Activated T-cell treated with anti-CD3 and anti-CD28 coated beads, Interleukin-2, amount 50 U/mL, for 4 hours (primary cell): ENCODE measurements around the gene SLC19A1. TPM values are rescaled to one million over a fixed set of nuclear protein-coding genes. Genes with fewer than 3 reads are reported as not detected.

Source experiments
- ATAC-seq, 2 donors: fragments of 200-7000 bp; cut with Tn5 transposase; one replicate each; pipeline ENCODE4 v1.10.0; 2021
- DNase-seq: peaks from one replicate; pipeline ENCODE4 v3.0.0-alpha.2; 2020
- H3K27me3 Mint-ChIP-seq: one replicate; pipeline ENCODE4 v1.8.0; 2021; ENCODE audit warnings: low read depth, mixed read lengths
- H3K36me3 Mint-ChIP-seq: one replicate; pipeline ENCODE4 v1.8.0; 2022; ENCODE audit warnings: mixed read lengths; ENCODE audit not compliant: insufficient read depth
- H3K4me1 Mint-ChIP-seq: one replicate; pipeline ENCODE4 v1.8.0; 2021; ENCODE audit warnings: low read depth, mixed read lengths
- H3K4me3 Mint-ChIP-seq: one replicate; pipeline ENCODE4 v1.8.0; 2021; ENCODE audit warnings: mild to moderate bottlenecking, moderate library complexity, mixed read lengths
- H3K9me3 Mint-ChIP-seq: one replicate; pipeline ENCODE4 v1.8.0; 2021; ENCODE audit warnings: mixed read lengths
- total RNA-seq, 3 donors: library from RNA; stranded (reverse); gene quantifications; one replicate each; pipeline ENCODE4 v1.2.1, GENCODE V29; 2021

Gene SLC19A1
- total RNA-seq, 3 donors from 2014 or later = 69.0 to 94.9 (median 77.7) TPM

- ATAC-seq (no peak), DNase-seq (no peak)
- Mint-ChIP-seq H3K9me3 (no peaks in the 10 kb centered on the region), H3K4me1 (peaks cover 45% of the 10 kb centered on the region), H3K36me3 (no peaks in the 10 kb centered on the region), H3K4me3 (peak overlapping the region; percentile 55), H3K27me3 (no peaks in the 10 kb centered on the region)
These were observed 60.0 kb downstream of the SLC19A1 start for GRCh38 chr21:45481977-45482898.

GRCh38 chr21:45481566-45481965, 60.7 kb downstream of the SLC19A1 start:
- DNase-seq = no peak
- no peaks in the 10 kb centered on the region for H3K36me3 Mint-ChIP-seq
- ATAC-seq = no peak
- no peak overlapping the region for H3K4me3 Mint-ChIP-seq
- H3K4me1 Mint-ChIP-seq = peaks cover 49% of the 10 kb centered on the region
- no peaks in the 10 kb centered on the region for H3K27me3 Mint-ChIP-seq
- H3K9me3 Mint-ChIP-seq = no peaks in the 10 kb centered on the region

- peaks cover 50% of the 10 kb centered on the region for H3K4me1 Mint-ChIP-seq
These were observed 61.3 kb downstream of the SLC19A1 start for GRCh38 chr21:45480701-45481500.

GRCh38 chr21:45479691-45480675, 62.3 kb downstream of the SLC19A1 start:
- peak overlapping the region; percentile 70 for H3K4me3 Mint-ChIP-seq
- peak in 1 of 2 donors; percentile 20 for ATAC-seq
- DNase-seq = no peak

More at GRCh38 chr21:45480701-45481500, 61.3 kb downstream of the SLC19A1 start:
- no peaks in the 10 kb centered on the region for H3K9me3 Mint-ChIP-seq
- H3K4me3 Mint-ChIP-seq = no peak overlapping the region
- DNase-seq = no peak
- H3K36me3 Mint-ChIP-seq = no peaks in the 10 kb centered on the region
- no peak for ATAC-seq
- no peaks in the 10 kb centered on the region for H3K27me3 Mint-ChIP-seq

GRCh38 chr21:45478816-45479669, 63.2 kb downstream of the SLC19A1 start:
- DNase-seq (no peak), ATAC-seq (no peak)
- peak overlapping the region; percentile 88 for H3K4me3 Mint-ChIP-seq
- H3K36me3 Mint-ChIP-seq = no peaks in the 10 kb centered on the region
- H3K27me3 Mint-ChIP-seq = no peaks in the 10 kb centered on the region
- H3K4me1 Mint-ChIP-seq = peaks cover 49% of the 10 kb centered on the region
- H3K9me3 Mint-ChIP-seq = no peaks in the 10 kb centered on the region

More at GRCh38 chr21:45479691-45480675, 62.3 kb downstream of the SLC19A1 start:
- Mint-ChIP-seq H3K4me1 (peaks cover 50% of the 10 kb centered on the region), H3K36me3 (no peaks in the 10 kb centered on the region), H3K27me3 (no peaks in the 10 kb centered on the region), H3K9me3 (no peaks in the 10 kb centered on the region)

GRCh38 chr21:45478115-45478801, 64.0 kb downstream of the SLC19A1 start:
- Mint-ChIP-seq H3K4me3 (peak overlapping the region; percentile 88), H3K36me3 (no peaks in the 10 kb centered on the region), H3K9me3 (no peaks in the 10 kb centered on the region), H3K4me1 (peaks cover 45% of the 10 kb centered on the region), H3K27me3 (no peaks in the 10 kb centered on the region)
- DNase-seq (peak; percentile 80), ATAC-seq (peak; percentile 72 to 88)

- Mint-ChIP-seq H3K9me3 (no peaks in the 10 kb centered on the region), H3K36me3 (no peaks in the 10 kb centered on the region), H3K4me3 (peak overlapping the region; percentile 88), H3K4me1 (peaks cover 39% of the 10 kb centered on the region), H3K27me3 (no peaks in the 10 kb centered on the region)
- DNase-seq (no peak), ATAC-seq (no peak)
These were observed 64.8 kb downstream of the SLC19A1 start for GRCh38 chr21:45477176-45478114.

GRCh38 chr21:45476582-45476981, 65.7 kb downstream of the SLC19A1 start:
- no peaks in the 10 kb centered on the region for H3K36me3 Mint-ChIP-seq
- H3K4me3 Mint-ChIP-seq = no peak overlapping the region
- no peaks in the 10 kb centered on the region for H3K9me3 Mint-ChIP-seq
- H3K27me3 Mint-ChIP-seq = no peaks in the 10 kb centered on the region
- no peak for ATAC-seq
- H3K4me1 Mint-ChIP-seq = peaks cover 35% of the 10 kb centered on the region
- no peak for DNase-seq

GRCh38 chr21:45475797-45476570, 66.3 kb downstream of the SLC19A1 start:
- no peaks in the 10 kb centered on the region for H3K9me3 Mint-ChIP-seq

GRCh38 chr21:45475004-45475685, 67.1 kb downstream of the SLC19A1 start:
- Mint-ChIP-seq H3K27me3 (no peaks in the 10 kb centered on the region), H3K4me3 (no peak overlapping the region), H3K36me3 (no peaks in the 10 kb centered on the region), H3K9me3 (no peaks in the 10 kb centered on the region), H3K4me1 (peaks cover 47% of the 10 kb centered on the region)
- ATAC-seq (no peak), DNase-seq (no peak)

More at GRCh38 chr21:45475797-45476570, 66.3 kb downstream of the SLC19A1 start:
- H3K27me3 Mint-ChIP-seq = no peaks in the 10 kb centered on the region
- no peak for DNase-seq
- H3K36me3 Mint-ChIP-seq = no peaks in the 10 kb centered on the region
- H3K4me3 Mint-ChIP-seq = no peak overlapping the region
- no peak for ATAC-seq
- peaks cover 41% of the 10 kb centered on the region for H3K4me1 Mint-ChIP-seq
